Neural crest cell (in vitro differentiated cells): Measurements from ENCODE around the gene PSMC3. TPM values are rescaled to one million over a fixed set of nuclear protein-coding genes. Genes with fewer than 3 reads are reported as not detected.

Experiments
- DNase-seq: peaks from one replicate; pipeline ENCODE4 v3.0.0; 2021; ENCODE audit warnings: low read depth, mixed read lengths, low spot score
- H3K27ac Mint-ChIP-seq: one replicate; pipeline ENCODE4 v1.8.0; 2021; ENCODE audit warnings: mild to moderate bottlenecking, mixed read lengths; ENCODE audit not compliant: unreplicated experiment
- H3K27me3 Mint-ChIP-seq: 2 replicates; pipeline ENCODE4 v1.8.0; 2021; ENCODE audit warnings: low read depth, mild to moderate bottlenecking, mixed read lengths
- H3K36me3 Mint-ChIP-seq: 2 replicates; pipeline ENCODE4 v1.8.0; 2021; ENCODE audit warnings: low read depth, mild to moderate bottlenecking, mixed read lengths
- H3K4me1 Mint-ChIP-seq: 2 replicates; pipeline ENCODE4 v1.8.0; 2021; ENCODE audit warnings: mixed read lengths
- H3K4me3 Mint-ChIP-seq: one replicate; pipeline ENCODE4 v1.8.0; 2021; ENCODE audit warnings: mild to moderate bottlenecking, mixed read lengths
- H3K9me3 Mint-ChIP-seq: 2 replicates; pipeline ENCODE4 v1.8.0; 2021; ENCODE audit warnings: mixed read lengths
- CTCF ChIP-seq: fragments of 200-600 bp; sonication (generic); conservative IDR thresholded peaks from 2 replicates; pipeline ENCODE4 v1.5.0; 2021; ENCODE audit warnings: antibody characterized with exemption, mild to moderate bottlenecking
- total RNA-seq: library from RNA; stranded (reverse); gene quantifications from 2 replicates; pipeline ENCODE4 v1.2.1, GENCODE V29; 2021

The PSMC3 gene
- total RNA-seq, 1 donor from 2014 or later, result 197 TPM

- no peak for DNase-seq
- Mint-ChIP-seq H3K4me1 (peaks cover 19% of the 10 kb centered on the region), H3K27me3 (no peaks in the 10 kb centered on the region), H3K4me3 (peak overlapping the region; percentile 91), H3K27ac (peak overlapping the region; percentile 92), H3K9me3 (no peaks in the 10 kb centered on the region), H3K36me3 (no peaks in the 10 kb centered on the region)
- no peak for TF ChIP-seq CTCF
Observed at GRCh38 chr11:47408598-47409439, 17.4 kb downstream of the PSMC3 start.

DNA sequence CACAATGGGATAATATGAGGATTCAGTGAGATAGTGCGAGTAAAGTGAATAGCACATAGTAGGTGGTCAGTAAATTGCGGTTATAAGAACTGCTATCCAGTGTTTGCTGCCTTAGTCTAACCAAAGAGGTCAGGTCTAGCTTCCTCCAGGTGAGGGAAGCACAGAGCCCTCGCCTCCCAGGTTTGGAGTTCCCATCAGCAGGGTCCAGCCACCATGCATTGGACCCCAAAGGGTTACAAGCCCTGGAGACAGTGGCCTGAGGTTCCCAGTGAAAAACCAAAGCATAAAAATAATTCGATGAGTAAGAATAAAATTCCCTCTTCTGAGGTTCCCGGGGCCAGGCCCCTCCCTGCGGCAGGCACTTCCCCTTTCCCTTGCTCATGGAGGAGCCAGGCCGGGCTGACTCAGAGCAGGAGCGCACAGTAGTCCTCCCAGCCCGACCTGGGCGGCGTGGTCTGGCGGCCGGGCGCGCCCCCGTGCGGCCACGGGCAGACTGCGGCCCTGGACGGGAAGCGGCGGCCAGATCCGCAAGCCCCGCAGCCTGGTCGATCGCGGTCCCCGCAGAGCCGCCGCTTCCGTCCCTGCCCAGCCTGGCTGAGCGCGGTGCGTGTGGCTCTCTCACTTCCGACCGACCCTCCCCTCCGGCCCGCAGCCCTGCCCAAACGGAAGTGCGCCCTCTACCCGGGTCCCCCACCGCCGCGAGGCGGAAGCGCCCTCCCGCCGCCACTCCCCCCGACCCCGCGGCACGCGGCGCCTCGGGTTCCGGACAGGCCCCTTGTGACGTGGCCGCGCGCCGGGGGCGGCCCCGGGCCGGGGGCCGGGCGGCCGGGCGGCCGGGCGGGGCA lies 18.3 kb downstream of the PSMC3 start, which contains the start of gene SLC39A13:
TSS of gene SLC39A13 (plus strand) at position 845 of the 845 bp plus-strand sequence. CDS start 1,505 bp downstream, outside the sequence.
- Mint-ChIP-seq H3K4me1 (peaks cover 19% of the 10 kb centered on the region), H3K27ac (peak within 1 kb of the TSS; percentile 94), H3K27me3 (no peaks in the 10 kb centered on the region), H3K4me3 (peak within 1 kb of the TSS; percentile 92), H3K36me3 (no peaks in the 10 kb centered on the region), H3K9me3 (no peaks in the 10 kb centered on the region)
- peak; percentile 97 for DNase-seq
- peak; percentile 89 for TF ChIP-seq CTCF

- H3K9me3 Mint-ChIP-seq, result no peaks in the 10 kb centered on the region
- no peaks in the 10 kb centered on the region for H3K36me3 Mint-ChIP-seq
- peak overlapping the region; percentile 92 for H3K4me3 Mint-ChIP-seq
- H3K27me3 Mint-ChIP-seq, result no peaks in the 10 kb centered on the region
- peak overlapping the region; percentile 94 for H3K27ac Mint-ChIP-seq
- no peak for DNase-seq
- no peak for TF ChIP-seq CTCF
- peaks cover 19% of the 10 kb centered on the region for H3K4me1 Mint-ChIP-seq
Observed at GRCh38 chr11:47406896-47407745, 19.1 kb downstream of the PSMC3 start.

GRCh38 chr11:47403571-47403970 lies 22.7 kb downstream of the PSMC3 start:
- TF ChIP-seq CTCF, result no peak
- DNase-seq, result no peak
- H3K36me3 Mint-ChIP-seq, result no peaks in the 10 kb centered on the region
- no peaks in the 10 kb centered on the region for H3K27me3 Mint-ChIP-seq
- H3K9me3 Mint-ChIP-seq, result no peaks in the 10 kb centered on the region
- peaks cover 21% of the 10 kb centered on the region for H3K4me1 Mint-ChIP-seq
- peak overlapping the region; percentile 22 for H3K27ac Mint-ChIP-seq
- no peak overlapping the region for H3K4me3 Mint-ChIP-seq

DNA sequence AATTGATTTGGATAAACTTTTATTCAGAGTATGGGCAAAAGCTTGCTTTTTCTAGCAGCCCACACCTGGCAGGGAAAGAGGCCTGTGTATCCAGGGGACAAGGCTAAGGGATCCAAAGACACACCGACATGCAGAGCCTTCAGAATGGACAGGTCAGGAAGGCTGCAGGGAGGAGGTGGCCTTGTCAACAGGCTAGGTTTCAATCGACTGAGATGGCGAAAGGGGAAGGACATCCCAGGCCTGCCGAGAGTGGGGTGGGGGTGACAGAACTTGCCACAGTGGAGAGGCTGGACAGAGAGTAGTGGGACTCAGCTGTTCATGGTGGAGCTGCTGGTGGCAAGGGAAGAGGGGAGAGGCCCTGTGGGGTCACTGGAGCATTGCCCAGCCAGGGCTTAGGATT lies 23.1 kb downstream of the PSMC3 start:
- TF ChIP-seq CTCF, result no peak
- Mint-ChIP-seq H3K27ac (peak overlapping the region; percentile 22), H3K27me3 (no peaks in the 10 kb centered on the region), H3K9me3 (no peaks in the 10 kb centered on the region), H3K4me3 (no peak overlapping the region), H3K4me1 (peaks cover 21% of the 10 kb centered on the region), H3K36me3 (no peaks in the 10 kb centered on the region)
- DNase-seq, result no peak
